ENCODE measurements around the gene OPRPN.

Gene OPRPN

GRCh38 chr4:70449220-70449619 lies 51.5 kb downstream of the OPRPN start:
- Histone ChIP-seq H3K27ac (ENCODE audit: low read depth, low read length) (no peak overlapping the region), H3K4me1 (ENCODE audit: control insufficient read depth in 1 of 2, insufficient read depth in 2 of 2, low read length in 2 of 2) (no peaks in the 10 kb centered on the region), H3K9me3 (ENCODE audit: control insufficient read depth in 1 of 2, low read length in 2 of 2) (no peaks in the 10 kb centered on the region), H3K36me3 (ENCODE audit: control insufficient read depth in 1 of 2, insufficient read depth in 2 of 2, low read length in 2 of 2) (no peaks in the 10 kb centered on the region), H3K9ac (ENCODE audit: low read depth in 1 of 2, low read length in 2 of 2) (no peak overlapping the region), H3K4me3 (ENCODE audit: low read depth in 1 of 2, low read length in 2 of 2) (no peak overlapping the region), H3K27me3 (ENCODE audit: control insufficient read depth in 1 of 2, insufficient read depth in 2 of 2, low read length in 2 of 2) (no peaks in the 10 kb centered on the region)

- Histone ChIP-seq H3K4me1 (ENCODE audit: control insufficient read depth in 1 of 2, insufficient read depth in 2 of 2, low read length in 2 of 2) (no peaks in the 10 kb centered on the region), H3K4me3 (ENCODE audit: low read depth in 1 of 2, low read length in 2 of 2) (no peak overlapping the region), H3K9me3 (ENCODE audit: control insufficient read depth in 1 of 2, low read length in 2 of 2) (no peaks in the 10 kb centered on the region), H3K9ac (ENCODE audit: low read depth in 1 of 2, low read length in 2 of 2) (no peak overlapping the region), H3K27me3 (ENCODE audit: control insufficient read depth in 1 of 2, insufficient read depth in 2 of 2, low read length in 2 of 2) (no peaks in the 10 kb centered on the region), H3K27ac (ENCODE audit: low read depth, low read length) (no peak overlapping the region), H3K36me3 (ENCODE audit: control insufficient read depth in 1 of 2, insufficient read depth in 2 of 2, low read length in 2 of 2) (no peaks in the 10 kb centered on the region)
Observed at GRCh38 chr4:70452946-70453345, 55.2 kb downstream of the OPRPN start.

Data from duodenal mucosa (tissue), 2 donors.